Omental fat pad (tissue), 4 donors: ENCODE measurements around the gene RALGPS2. TPM values are rescaled to one million over a fixed set of nuclear protein-coding genes. Genes with fewer than 3 reads are reported as not detected.

Source experiments
- ATAC-seq: fragments of 150-250 bp; one replicate; pipeline ENCODE4 v1.9.1; 2016; ENCODE audit warnings: mild to moderate bottlenecking, moderate library complexity; ENCODE audit not compliant: low FRiP score
- DNase-seq: peaks from one replicate; pipeline ENCODE4 v3.0.0-alpha.2; 2019; ENCODE audit warnings: low spot score
- CTCF ChIP-seq, 3 donors: fragments of 450-650 bp; IDR thresholded peaks; one replicate each; pipeline ENCODE4 v1.5.1; 2016 to 2017; ENCODE audit warnings: antibody characterized with exemption in 3 of 3, mild to moderate bottlenecking in 3 of 3, moderate library complexity in 2 of 3
- total RNA-seq, 4 donors: library from RNA; depleted of rRNA; stranded (reverse); fragments of >200 nt; gene quantifications; one replicate each; pipeline ENCODE4 v1.1.0, GENCODE V29; 2016

Gene RALGPS2
- total RNA-seq, 4 donors from 2014 or later: 13.1 to 32.1 (median 21.4) TPM

GRCh38 chr1:178727014-178727895, 2.2 kb downstream of the RALGPS2 start:
- no peak for TF ChIP-seq CTCF (IDR thresholded peaks at IDR 0.05)
- ATAC-seq (peak; percentile 38), DNase-seq (no peak)

- TF ChIP-seq CTCF (IDR thresholded peaks at IDR 0.05): no peak
- ATAC-seq (no peak), DNase-seq (no peak)
These were observed 8.9 kb downstream of the RALGPS2 start for GRCh38 chr1:178733972-178734371.

GRCh38 chr1:178738780-178739179, 13.7 kb downstream of the RALGPS2 start:
- TF ChIP-seq CTCF (IDR thresholded peaks at IDR 0.05): no peak
- DNase-seq (no peak), ATAC-seq (no peak)

- DNase-seq (no peak), ATAC-seq (peak; percentile 41)
- TF ChIP-seq CTCF (IDR thresholded peaks at IDR 0.05): no peak
These were observed 14.4 kb downstream of the RALGPS2 start for GRCh38 chr1:178739285-178740045.

GRCh38 chr1:178740491-178740890, 15.4 kb downstream of the RALGPS2 start:
- DNase-seq (no peak), ATAC-seq (no peak)
- no peak for TF ChIP-seq CTCF (IDR thresholded peaks at IDR 0.05)

- ATAC-seq (no peak), DNase-seq (no peak)
- no peak for TF ChIP-seq CTCF (IDR thresholded peaks at IDR 0.05)
These were observed 15.9 kb downstream of the RALGPS2 start for GRCh38 chr1:178740924-178741323.
